HUES64 (cell line): Measurements from ENCODE around the gene ETV2.

Source experiments
- H3K27ac ChIP-seq: 2 replicates; pipeline ENCODE4 v1.7.0; 2013; ENCODE audit warnings: low read depth, low read length, inconsistent platforms
- H3K27me3 ChIP-seq: 2 replicates; pipeline ENCODE4 v1.6.1; 2013; ENCODE audit warnings: mild to moderate bottlenecking, low read length; ENCODE audit not compliant: insufficient read depth
- H3K36me3 ChIP-seq: 2 replicates; pipeline ENCODE4 v1.6.1; 2013; ENCODE audit warnings: mild to moderate bottlenecking, low read length; ENCODE audit not compliant: insufficient read depth
- H3K4me1 ChIP-seq: 2 replicates; pipeline ENCODE4 v1.6.1; 2013; ENCODE audit warnings: mild to moderate bottlenecking, low read length, moderate library complexity; ENCODE audit not compliant: insufficient read depth
- H3K4me3 ChIP-seq: 2 replicates; pipeline ENCODE4 v1.5.1; 2013; ENCODE audit warnings: mild to moderate bottlenecking, low read length, moderate library complexity
- H3K9ac ChIP-seq: 2 replicates; pipeline ENCODE4 v1.6.1; 2013; ENCODE audit warnings: mild to moderate bottlenecking, low read depth, low read length
- H3K9me3 ChIP-seq: 2 replicates; pipeline ENCODE4 v1.6.1; 2013; ENCODE audit warnings: low read depth, low read length; ENCODE audit not compliant: insufficient read depth
- WGBS: fragments of 150-250, 120-280 bp; methylation state at CpG from one replicate; pipeline ENCODE4 v1.1.7; 2013; ENCODE audit warnings: missing lambda C conversion rate; 5-methylcytosine and 5-hydroxymethylcytosine counted together

Gene ETV2

DNA sequence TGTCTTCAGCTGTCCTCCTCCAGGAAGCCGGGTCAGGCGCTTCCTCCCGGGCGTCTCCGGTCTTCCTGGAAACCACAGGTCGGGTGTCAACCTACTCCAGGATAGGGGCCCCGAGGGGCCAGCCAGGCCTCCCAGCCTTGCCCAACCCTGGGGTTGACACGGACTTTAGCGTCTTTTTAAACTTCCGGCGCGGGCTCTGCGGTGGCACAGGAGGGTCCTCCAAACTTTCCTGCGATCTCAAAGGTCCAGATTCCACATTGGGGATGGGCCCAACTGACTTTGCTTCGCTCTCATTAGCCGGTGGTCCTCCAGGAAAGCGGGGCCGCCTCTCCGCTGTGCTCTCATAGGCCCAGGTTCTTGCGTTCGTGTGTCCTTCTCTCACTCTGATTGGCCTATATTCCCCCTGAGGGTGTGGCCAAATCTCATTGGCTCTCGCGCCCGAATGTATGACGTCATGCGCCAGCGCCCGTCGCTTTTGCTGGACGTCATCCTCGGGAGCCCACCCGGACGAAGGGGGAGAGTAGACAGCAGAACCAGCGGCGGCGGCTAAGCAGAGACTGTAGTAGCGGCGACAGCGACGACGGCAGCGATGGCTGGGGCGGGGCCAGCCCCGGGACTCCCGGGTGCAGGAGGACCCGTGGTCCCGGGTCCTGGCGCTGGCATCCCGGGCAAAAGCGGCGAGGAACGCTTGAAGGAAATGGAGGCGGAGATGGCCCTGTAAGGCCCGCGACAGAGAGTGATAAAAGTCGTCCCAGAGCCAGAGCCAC, 12.8 kb upstream of the ETV2 start, which contains the start of gene RBM42:
TSS of gene RBM42 (plus strand) at position 472 of the 767 bp plus-strand sequence. CDS start at position 590, 118 bp downstream.
- no peaks in the 10 kb centered on the region for H3K9me3 ChIP-seq
- H3K4me3 ChIP-seq, result peak within 1 kb of the TSS; percentile 82
- H3K36me3 ChIP-seq, result peaks cover 35% of the 10 kb centered on the region
- peak within 1 kb of the TSS; percentile 73 for H3K9ac ChIP-seq
- H3K27ac ChIP-seq, result peak within 1 kb of the TSS; percentile 74
- H3K4me1 ChIP-seq, result peaks cover 5% of the 10 kb centered on the region; the same call in 1 of the 2 replicates
- under 1% methylated on average over 56 of the region's 56 CpGs for WGBS
- H3K27me3 ChIP-seq, result no peaks in the 10 kb centered on the region

DNA sequence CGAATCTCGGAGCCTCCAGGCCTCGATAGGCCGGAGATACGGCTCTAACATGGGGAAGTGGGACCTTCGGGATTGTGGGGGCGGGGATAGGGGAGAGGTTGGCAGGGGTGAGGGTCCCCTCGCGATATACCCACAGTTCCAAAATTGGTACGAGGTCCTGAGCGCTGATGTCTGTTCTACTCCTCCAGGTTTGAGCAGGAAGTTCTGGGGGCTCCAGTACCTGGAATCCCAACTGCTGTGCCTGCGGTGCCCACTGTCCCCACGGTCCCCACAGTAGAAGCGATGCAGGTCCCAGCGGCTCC, 12.3 kb upstream of the ETV2 start:
- Histone ChIP-seq H3K9me3 (no peaks in the 10 kb centered on the region), H3K4me3 (peak overlapping the region; percentile 82), H3K27ac (peak overlapping the region; percentile 42; the same call in 1 of the 2 replicates), H3K9ac (peak overlapping the region; percentile 67), H3K36me3 (peaks cover 40% of the 10 kb centered on the region), H3K27me3 (no peaks in the 10 kb centered on the region), H3K4me1 (peaks cover 5% of the 10 kb centered on the region; the same call in 1 of the 2 replicates)
- 7% methylated on average over 15 of the region's 15 CpGs for WGBS

DNA sequence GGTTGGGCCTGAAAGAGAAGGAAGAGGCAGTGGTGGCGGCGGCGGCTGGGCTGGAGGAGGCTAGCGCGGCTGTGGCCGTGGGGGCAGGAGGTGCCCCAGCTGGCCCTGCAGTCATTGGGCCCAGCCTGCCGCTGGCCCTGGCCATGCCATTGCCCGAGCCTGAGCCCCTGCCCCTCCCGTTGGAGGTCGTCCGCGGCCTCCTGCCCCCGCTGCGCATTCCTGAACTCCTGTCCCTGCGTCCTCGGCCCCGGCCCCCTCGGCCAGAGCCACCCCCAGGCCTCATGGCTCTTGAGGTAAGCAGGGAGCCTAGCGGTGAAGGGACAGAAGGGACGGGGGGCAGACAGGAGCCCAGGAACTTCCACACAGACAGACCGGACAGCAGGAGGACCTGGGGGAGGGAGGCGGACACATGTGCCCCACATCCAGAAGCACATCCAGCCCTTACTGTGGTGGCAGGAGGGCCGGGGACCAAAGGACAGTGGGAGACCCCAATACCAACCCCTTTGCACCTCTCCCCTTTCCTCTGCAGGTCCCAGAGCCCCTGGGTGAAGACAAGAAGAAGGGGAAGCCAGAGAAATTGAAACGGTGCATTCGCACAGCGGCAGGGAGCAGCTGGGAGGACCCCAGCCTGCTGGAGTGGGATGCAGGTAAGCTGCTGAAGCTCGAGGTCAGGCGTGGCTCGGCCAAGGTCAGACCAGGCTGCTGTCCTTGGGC, 7.7 kb upstream of the ETV2 start:
- no peak overlapping the region for H3K9ac ChIP-seq
- H3K9me3 ChIP-seq, result no peaks in the 10 kb centered on the region
- WGBS, result 96% methylated on average over 29 of the region's 29 CpGs
- peaks cover 5% of the 10 kb centered on the region; the same call in 1 of the 2 replicates for H3K4me1 ChIP-seq
- no peak overlapping the region for H3K27ac ChIP-seq
- no peak overlapping the region for H3K4me3 ChIP-seq
- peaks cover 76% of the 10 kb centered on the region for H3K36me3 ChIP-seq
- no peaks in the 10 kb centered on the region for H3K27me3 ChIP-seq

DNA sequence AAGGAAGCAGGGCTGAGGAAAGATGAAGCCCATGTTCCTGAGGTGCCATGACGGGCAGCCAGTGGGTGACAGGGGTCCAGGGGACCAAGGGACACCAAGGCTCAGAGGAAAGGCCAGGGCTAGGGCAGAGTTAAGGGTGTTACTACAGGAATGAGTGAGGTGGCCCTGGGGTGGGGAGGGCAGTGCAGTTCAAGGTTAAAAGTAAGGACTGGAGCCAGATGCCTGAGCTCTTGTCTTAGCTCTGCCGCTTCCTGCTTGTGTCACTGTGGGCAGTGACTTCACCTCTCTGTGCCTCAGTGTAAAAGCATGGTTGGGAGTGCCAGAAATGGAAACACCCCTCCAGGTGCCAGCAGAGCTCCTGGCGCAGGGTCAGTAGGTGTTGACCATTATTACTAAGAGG, 4.9 kb upstream of the ETV2 start:
- peaks cover 10% of the 10 kb centered on the region for H3K4me1 ChIP-seq
- 96% methylated on average over 3 of the region's 3 CpGs for WGBS
- H3K27ac ChIP-seq, result no peak overlapping the region
- no peak overlapping the region for H3K4me3 ChIP-seq
- no peaks in the 10 kb centered on the region for H3K9me3 ChIP-seq
- H3K36me3 ChIP-seq, result peaks cover 60% of the 10 kb centered on the region
- no peaks in the 10 kb centered on the region for H3K27me3 ChIP-seq
- H3K9ac ChIP-seq, result no peak overlapping the region

DNA sequence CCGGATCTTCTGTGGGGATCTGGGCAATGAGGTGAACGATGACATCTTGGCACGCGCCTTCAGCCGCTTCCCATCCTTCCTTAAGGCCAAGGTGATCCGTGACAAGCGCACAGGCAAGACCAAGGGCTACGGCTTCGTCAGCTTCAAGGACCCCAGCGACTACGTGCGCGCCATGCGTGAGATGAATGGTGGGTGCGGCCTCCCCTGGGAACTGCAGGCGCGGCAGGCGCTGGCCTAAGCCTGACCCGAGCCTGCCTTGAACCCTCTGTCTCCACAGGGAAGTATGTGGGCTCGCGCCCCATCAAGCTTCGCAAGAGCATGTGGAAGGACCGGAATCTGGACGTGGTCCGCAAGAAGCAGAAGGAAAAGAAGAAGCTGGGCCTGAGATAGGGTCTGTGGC, 4.4 kb upstream of the ETV2 start:
- WGBS, result 97% methylated on average over 25 of the region's 25 CpGs
- H3K4me3 ChIP-seq, result no peak overlapping the region
- H3K36me3 ChIP-seq, result peaks cover 55% of the 10 kb centered on the region
- no peak overlapping the region for H3K27ac ChIP-seq
- H3K27me3 ChIP-seq, result peaks cover 2% of the 10 kb centered on the region; the same call in 1 of the 2 replicates
- no peak overlapping the region for H3K9ac ChIP-seq
- peaks cover 14% of the 10 kb centered on the region for H3K4me1 ChIP-seq
- H3K9me3 ChIP-seq, result no peaks in the 10 kb centered on the region

DNA sequence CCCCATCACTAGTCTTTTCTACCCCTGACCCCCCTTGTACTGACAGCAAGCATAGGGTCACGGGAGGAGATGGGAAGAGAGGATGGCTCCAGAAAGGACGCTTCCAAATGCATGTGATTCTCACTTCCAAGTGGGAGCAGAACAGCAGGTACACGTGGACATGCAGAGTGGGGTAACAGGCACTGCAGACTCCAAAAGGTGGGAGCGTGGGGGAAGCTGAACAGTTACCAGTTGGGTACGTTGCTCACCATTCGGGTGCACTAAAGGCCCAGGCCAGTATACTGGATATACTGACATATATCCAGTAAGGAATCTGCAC, 2.3 kb upstream of the ETV2 start:
- Histone ChIP-seq H3K4me3 (no peak overlapping the region), H3K36me3 (peaks cover 36% of the 10 kb centered on the region), H3K27ac (no peak overlapping the region; the same call in 1 of the 2 replicates), H3K9ac (no peak overlapping the region), H3K4me1 (peaks cover 18% of the 10 kb centered on the region), H3K9me3 (no peaks in the 10 kb centered on the region), H3K27me3 (peaks cover 6% of the 10 kb centered on the region; the same call in 1 of the 2 replicates)
- 71% methylated on average over 6 of the region's 6 CpGs for WGBS

DNA sequence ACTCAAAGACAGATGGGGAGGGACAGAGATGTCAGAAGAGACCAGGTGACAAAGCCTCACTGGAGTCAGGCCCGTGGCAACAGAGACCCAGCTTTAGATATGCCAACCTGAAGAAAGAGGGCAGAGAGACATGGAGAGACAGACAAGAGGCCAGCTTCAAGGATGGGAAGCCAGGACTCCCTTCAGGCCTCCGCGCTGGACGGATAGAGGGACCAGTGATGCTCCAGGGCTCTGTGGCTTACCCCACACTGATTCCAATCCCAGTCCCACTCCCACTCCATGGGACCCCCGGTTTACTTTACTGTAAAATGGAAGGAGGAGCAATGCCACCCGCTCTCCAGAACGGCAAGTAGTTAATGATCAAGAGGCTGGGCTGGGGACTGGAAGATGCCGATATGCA, 1.7 kb upstream of the ETV2 start:
- no peak overlapping the region for H3K27ac ChIP-seq
- no peak overlapping the region for H3K9ac ChIP-seq
- H3K27me3 ChIP-seq, result peaks cover 6% of the 10 kb centered on the region; the same call in 1 of the 2 replicates
- no peaks in the 10 kb centered on the region for H3K9me3 ChIP-seq
- peaks cover 34% of the 10 kb centered on the region for H3K36me3 ChIP-seq
- H3K4me1 ChIP-seq, result peaks cover 18% of the 10 kb centered on the region
- no peak overlapping the region for H3K4me3 ChIP-seq
- 91% methylated on average over 4 of the region's 8 CpGs for WGBS

DNA sequence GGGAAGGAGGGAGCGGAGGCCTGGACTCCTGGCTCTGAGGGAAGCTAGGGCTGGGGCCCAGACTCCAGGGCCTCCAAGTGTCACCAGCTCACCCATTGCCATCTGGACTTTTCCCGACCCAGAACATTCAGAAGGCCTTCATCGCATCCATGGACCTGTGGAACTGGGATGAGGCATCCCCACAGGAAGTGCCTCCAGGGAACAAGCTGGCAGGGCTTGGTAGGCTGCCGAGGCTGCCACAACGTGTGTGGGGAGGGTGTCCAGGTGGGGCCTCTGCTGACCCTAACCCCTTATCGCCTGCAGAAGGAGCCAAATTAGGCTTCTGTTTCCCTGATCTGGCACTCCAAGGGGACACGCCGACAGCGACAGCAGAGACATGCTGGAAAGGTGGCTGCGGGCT, 767 bp downstream of the ETV2 start:
- Histone ChIP-seq H3K4me3 (no peak overlapping the region), H3K4me1 (peaks cover 26% of the 10 kb centered on the region), H3K27me3 (peaks cover 14% of the 10 kb centered on the region), H3K27ac (peak overlapping the region; percentile 37; the same call in 1 of the 2 replicates), H3K9ac (no peak overlapping the region), H3K9me3 (no peaks in the 10 kb centered on the region), H3K36me3 (peaks cover 11% of the 10 kb centered on the region)
- 78% methylated on average over 10 of the region's 10 CpGs for WGBS

DNA sequence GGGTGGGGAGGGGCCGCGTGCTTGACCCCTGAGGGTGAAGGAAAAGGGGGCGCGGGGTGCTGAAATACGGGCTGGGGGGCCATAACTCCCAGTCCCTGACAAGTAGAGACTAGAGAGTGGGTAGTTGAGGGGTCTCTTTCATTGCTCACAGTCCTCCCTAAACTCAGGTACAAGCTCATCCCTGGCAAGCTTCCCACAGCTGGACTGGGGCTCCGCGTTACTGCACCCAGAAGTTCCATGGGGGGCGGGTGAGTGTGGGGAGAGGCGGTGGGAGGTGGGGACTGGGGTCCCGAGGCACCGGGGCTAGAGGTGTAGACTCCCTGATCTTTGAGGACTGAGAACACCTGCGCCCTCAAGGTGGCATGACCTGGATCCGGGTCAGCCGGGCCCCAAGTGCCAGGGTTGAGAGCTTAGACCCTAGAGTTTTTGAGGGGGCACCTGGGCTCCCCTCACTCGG, 1.3 kb downstream of the ETV2 start:
- 53% methylated on average over 15 of the region's 15 CpGs for WGBS
- peak overlapping the region; percentile 74; the same call in 1 of the 2 replicates for H3K27ac ChIP-seq

DNA sequence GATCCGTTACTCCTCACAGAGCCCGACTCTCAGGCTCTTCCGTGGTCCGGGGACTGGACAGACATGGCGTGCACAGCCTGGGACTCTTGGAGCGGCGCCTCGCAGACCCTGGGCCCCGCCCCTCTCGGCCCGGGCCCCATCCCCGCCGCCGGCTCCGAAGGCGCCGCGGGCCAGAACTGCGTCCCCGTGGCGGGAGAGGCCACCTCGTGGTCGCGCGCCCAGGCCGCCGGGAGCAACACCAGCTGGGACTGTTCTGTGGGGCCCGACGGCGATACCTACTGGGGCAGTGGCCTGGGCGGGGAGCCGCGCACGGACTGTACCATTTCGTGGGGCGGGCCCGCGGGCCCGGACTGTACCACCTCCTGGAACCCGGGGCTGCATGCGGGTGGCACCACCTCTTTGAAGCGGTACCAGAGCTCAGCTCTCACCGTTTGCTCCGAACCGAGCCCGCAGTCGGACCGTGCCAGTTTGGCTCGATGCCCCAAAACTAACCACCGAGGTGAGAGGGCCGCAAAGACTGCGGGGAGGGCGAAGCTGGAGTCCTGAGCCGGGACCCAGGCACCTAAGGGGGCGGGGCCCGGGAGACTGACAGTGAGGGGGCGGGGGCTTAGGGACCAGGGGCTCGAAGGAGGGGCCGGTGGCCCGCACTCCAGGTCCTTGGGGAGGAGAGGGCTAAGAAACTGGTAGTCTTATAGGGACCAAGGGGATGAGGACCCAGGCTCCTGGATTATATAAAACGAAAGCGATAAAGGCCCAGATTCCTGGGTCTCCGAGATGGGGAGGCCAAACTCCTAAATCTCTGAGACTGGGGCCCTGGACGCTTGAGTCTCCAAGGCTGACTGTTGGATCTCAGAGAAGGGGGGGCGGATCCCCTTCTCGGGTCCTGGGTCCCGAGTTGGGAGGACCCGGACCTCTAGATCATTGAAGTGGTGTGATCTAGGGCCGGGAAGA, 2.0 kb downstream of the ETV2 start:
- Histone ChIP-seq H3K36me3 (no peaks in the 10 kb centered on the region), H3K27ac (peak overlapping the region; percentile 74; the same call in 1 of the 2 replicates), H3K4me1 (peaks cover 26% of the 10 kb centered on the region)

More for the DNA sequence above, 1.3 kb downstream of the ETV2 start:
- peaks cover 14% of the 10 kb centered on the region for H3K27me3 ChIP-seq
- H3K9me3 ChIP-seq, result no peaks in the 10 kb centered on the region
- H3K4me1 ChIP-seq, result peaks cover 26% of the 10 kb centered on the region
- peak overlapping the region; percentile 67 for H3K4me3 ChIP-seq
- H3K9ac ChIP-seq, result peak overlapping the region; percentile 74
- H3K36me3 ChIP-seq, result peaks cover 6% of the 10 kb centered on the region

More for the DNA sequence above, 2.0 kb downstream of the ETV2 start:
- peak overlapping the region; percentile 67 for H3K4me3 ChIP-seq
- H3K9me3 ChIP-seq, result no peaks in the 10 kb centered on the region
- peak overlapping the region; percentile 74 for H3K9ac ChIP-seq
- under 1% methylated on average over 69 of the region's 69 CpGs for WGBS
- peaks cover 14% of the 10 kb centered on the region for H3K27me3 ChIP-seq
